ENCODE data around the gene MYL5. TPM values are rescaled to one million over a fixed set of nuclear protein-coding genes. Genes with fewer than 3 reads are reported as not detected.
A peak's percentile ranks its signal among the peaks of the same experiment; 100 is the strongest.

MYL5 gene
- total and polyA plus RNA-seq, 2 of the 13 experiments (the other 11 are each of a cell fraction or from before 2014, with no cell fraction given), result 6.5 to 16.0 TPM

GRCh38 chr4:681736-682451, 7.6 kb downstream of the MYL5 start (continued):
- TF ChIP-seq ZNF281 (CRISPR knock-in tag; IDR thresholded peaks at IDR 0.05; ENCODE audit: borderline replicate concordance) (peak; percentile 26; the same call in 1 of the 2 replicates), DR1 (CRISPR knock-in tag; IDR thresholded peaks at IDR 0.05) (no peak), ZNF205 (CRISPR knock-in tag; IDR thresholded peaks at IDR 0.05) (peak; percentile 39; the same call in 1 of the 2 replicates), KIAA2018 (CRISPR knock-in tag; IDR thresholded peaks at IDR 0.05; ENCODE audit: borderline replicate concordance) (no peak), ZNF446 (CRISPR knock-in tag; IDR thresholded peaks at IDR 0.05) (no peak), POLR2AphosphoS2 (IDR thresholded peaks at IDR 0.05; ENCODE audit: low read depth, low read length) (no peak), NPAS2 (CRISPR knock-in tag; IDR thresholded peaks at IDR 0.05; ENCODE audit: borderline replicate concordance) (peak; percentile 24; the same call in 1 of the 2 replicates), ZEB1 (IDR thresholded peaks at IDR 0.05; ENCODE audit: insufficient replicate concordance, low read depth) (no peak), MAZ (IDR thresholded peaks at IDR 0.05; ENCODE audit: borderline replicate concordance, low read depth, low read length) (peak; percentile 55; the same call in 1 of the 2 replicates), MAZ (CRISPR knock-in tag; IDR thresholded peaks at IDR 0.05; ENCODE audit: low read depth) (peak; percentile 66; the same call in 1 of the 2 replicates), RAD51 (IDR thresholded peaks at IDR 0.05; ENCODE audit: borderline replicate concordance) (no peak), PBX2 (CRISPR knock-in tag; IDR thresholded peaks at IDR 0.05) (no peak), ZNF652 (CRISPR knock-in tag; IDR thresholded peaks at IDR 0.05; ENCODE audit: borderline replicate concordance, low read depth) (no peak), RFXAP (CRISPR knock-in tag; IDR thresholded peaks at IDR 0.05; ENCODE audit: borderline replicate concordance) (no peak), ZKSCAN5 (CRISPR knock-in tag; IDR thresholded peaks at IDR 0.05) (no peak), SKI (IDR thresholded peaks at IDR 0.05; ENCODE audit: partially characterized antibody) (peak; percentile 66)
